HEK293 (cell line): ENCODE results near the gene SH3RF1.

Experiments used
- CTCF ChIA-PET: fragments of 350-600 bp; formaldehyde crosslinking; extraction: SDS; loops from one replicate; lab custom pipeline; 2021; ENCODE audit warnings: antibody characterized with exemption; lab: Yijun Ruan, JAX
- POLR2A ChIA-PET: fragments of 300-600 bp; formaldehyde crosslinking; extraction: SDS; loops from one replicate; lab custom pipeline; 2020; ENCODE audit warnings: antibody characterized with exemption, inconsistent platforms; lab: Yijun Ruan, JAX
- H3K27ac ChIP-seq: fragments of 200-500 bp; sonication (Bioruptor generic); 2 replicates; pipeline ENCODE4 v1.5.1; 2014; ENCODE audit warnings: low read depth, low read length, control low read depth, inconsistent platforms; ENCODE audit errors: extremely low read depth
- H3K36me3 ChIP-seq, 2 experiments: fragments of 200-500 bp in 1 of 2; sonication (Bioruptor generic) in 1 of 2; 1 replicate in 1 of 2; 2 replicates in 1 of 2; pipeline ENCODE4 v1.5.1; 2014 to 2017; ENCODE audit warnings: inconsistent platforms in 2 of 2, low read length in 2 of 2; ENCODE audit not compliant: control insufficient read depth in 2 of 2, insufficient read depth in 1 of 2
- H3K4me1 ChIP-seq: fragments of 200-500 bp; sonication (Bioruptor generic); 2 replicates; pipeline ENCODE4 v1.5.1; 2014; ENCODE audit warnings: mild to moderate bottlenecking, low read length, inconsistent platforms; ENCODE audit not compliant: control insufficient read depth, insufficient read depth
- H3K4me3 ChIP-seq: 2 replicates; pipeline ENCODE4 v1.5.1; 2011; ENCODE audit warnings: low read depth, mild to moderate bottlenecking, control low read depth, low read length, moderate library complexity
- H3K9me3 ChIP-seq: fragments of 200-500 bp; sonication (Bioruptor generic); 2 replicates; pipeline ENCODE4 v1.5.1; 2014; ENCODE audit warnings: low read depth, low read length, inconsistent platforms; ENCODE audit not compliant: control insufficient read depth, insufficient read depth
- BCL11B ChIP-seq: fragments of 450-650 bp; formaldehyde crosslinking; IDR thresholded peaks from 2 replicates; pipeline ENCODE4 v1.5.1; 2016; ENCODE audit warnings: low read depth, missing biosample characterization, missing genetic modification characterization
- FEZF1 ChIP-seq: fragments of 450-650 bp; formaldehyde crosslinking; IDR thresholded peaks from 2 replicates; pipeline ENCODE4 v1.5.1; 2016; ENCODE audit warnings: missing biosample characterization, missing genetic modification characterization
- HOXA7 ChIP-seq: sonication (generic); formaldehyde crosslinking; IDR thresholded peaks from 2 replicates; pipeline ENCODE4 v1.8.1; 2022; ENCODE audit warnings: missing genetic modification reagents, borderline replicate concordance
- HOXC10 ChIP-seq: sonication (generic); formaldehyde crosslinking; IDR thresholded peaks from 2 replicates; pipeline ENCODE4 v1.8.1; 2023; ENCODE audit warnings: mild to moderate bottlenecking, missing genetic modification reagents
- KLF7 ChIP-seq: fragments of 450-650 bp; formaldehyde crosslinking; IDR thresholded peaks from 2 replicates; pipeline ENCODE4 v1.5.1; 2016; ENCODE audit warnings: missing biosample characterization, missing genetic modification characterization, borderline replicate concordance
- OSR2 ChIP-seq: fragments of 450-650 bp; formaldehyde crosslinking; IDR thresholded peaks from 2 replicates; pipeline ENCODE4 v1.5.1; 2016; ENCODE audit warnings: missing biosample characterization, missing genetic modification characterization
- SALL2 ChIP-seq: fragments of 450-650 bp; formaldehyde crosslinking; IDR thresholded peaks from 2 replicates; pipeline ENCODE4 v1.5.0; 2017; ENCODE audit warnings: missing biosample characterization, mild to moderate bottlenecking, missing genetic modification characterization, borderline replicate concordance
- ZBTB20 ChIP-seq: fragments of 450-650 bp; formaldehyde crosslinking; IDR thresholded peaks from 2 replicates; pipeline ENCODE4 v1.5.1; 2016; ENCODE audit warnings: missing biosample characterization, missing genetic modification characterization
- ZFP41 ChIP-seq: fragments of 450-650 bp; formaldehyde crosslinking; IDR thresholded peaks from 2 replicates; pipeline ENCODE4 v1.5.1; 2016; ENCODE audit warnings: missing biosample characterization, missing genetic modification characterization, borderline replicate concordance
- ZNF169 ChIP-seq: fragments of 450-650 bp; formaldehyde crosslinking; IDR thresholded peaks from 2 replicates; pipeline ENCODE4 v1.5.1; 2016; ENCODE audit warnings: missing biosample characterization, missing genetic modification characterization
- ZNF211 ChIP-seq: fragments of 450-650 bp; formaldehyde crosslinking; IDR thresholded peaks from 2 replicates; pipeline ENCODE4 v1.5.1; 2016; ENCODE audit warnings: low read depth, missing biosample characterization, missing genetic modification characterization
- ZNF266 ChIP-seq: fragments of 450-650 bp; formaldehyde crosslinking; IDR thresholded peaks from 2 replicates; pipeline ENCODE4 v1.5.1; 2016; ENCODE audit warnings: missing biosample characterization, missing genetic modification characterization, low read depth
- ZNF311 ChIP-seq: fragments of 450-650 bp; formaldehyde crosslinking; IDR thresholded peaks from 2 replicates; pipeline ENCODE4 v1.5.1; 2017; ENCODE audit warnings: missing biosample characterization, missing genetic modification characterization, borderline replicate concordance
- ZNF324 ChIP-seq: fragments of 450-650 bp; formaldehyde crosslinking; IDR thresholded peaks from 2 replicates; pipeline ENCODE4 v1.5.1; 2016; ENCODE audit warnings: missing biosample characterization, missing genetic modification characterization
- ZNF366 ChIP-seq: fragments of 450-650 bp; formaldehyde crosslinking; conservative IDR thresholded peaks from 2 replicates; pipeline ENCODE4 v1.5.1; 2016; ENCODE audit warnings: missing biosample characterization, missing genetic modification characterization
- ZNF521 ChIP-seq: fragments of 450-650 bp; formaldehyde crosslinking; IDR thresholded peaks from 2 replicates; pipeline ENCODE4 v1.5.1; 2017; ENCODE audit warnings: missing biosample characterization, mild to moderate bottlenecking, missing genetic modification characterization
- ZNF596 ChIP-seq: fragments of 450-650 bp; IDR thresholded peaks from 2 replicates; pipeline ENCODE4 v1.5.0; 2018; ENCODE audit warnings: missing biosample characterization, mild to moderate bottlenecking, missing genetic modification characterization, moderate library complexity
- ZNF600 ChIP-seq: fragments of 450-650 bp; formaldehyde crosslinking; IDR thresholded peaks from 2 replicates; pipeline ENCODE4 v1.5.1; 2016; ENCODE audit warnings: missing biosample characterization, missing genetic modification characterization
- ZNF629 ChIP-seq: fragments of 450-650 bp; formaldehyde crosslinking; IDR thresholded peaks from 2 replicates; pipeline ENCODE4 v1.5.1; 2017; ENCODE audit warnings: missing biosample characterization, missing genetic modification characterization
- ZNF670 ChIP-seq: fragments of 450-650 bp; formaldehyde crosslinking; IDR thresholded peaks from 2 replicates; pipeline ENCODE4 v1.5.1; 2016; ENCODE audit warnings: missing biosample characterization, missing genetic modification characterization, low read depth
- ZNF747 ChIP-seq: fragments of 450-650 bp; formaldehyde crosslinking; IDR thresholded peaks from 2 replicates; pipeline ENCODE4 v1.5.1; 2016; ENCODE audit warnings: missing biosample characterization, missing genetic modification characterization
- ZNF76 ChIP-seq: fragments of 450-650 bp; formaldehyde crosslinking; IDR thresholded peaks from 2 replicates; pipeline ENCODE4; 2016; ENCODE audit warnings: low read depth, missing biosample characterization, missing genetic modification characterization, borderline replicate concordance
- ZSCAN16 ChIP-seq: fragments of 450-650 bp; formaldehyde crosslinking; IDR thresholded peaks from 2 replicates; pipeline ENCODE4 v1.5.1; 2016; ENCODE audit warnings: missing biosample characterization, missing genetic modification characterization
- ZSCAN23 ChIP-seq: fragments of 450-650 bp; formaldehyde crosslinking; IDR thresholded peaks from 2 replicates; pipeline ENCODE4 v1.5.1; 2016; ENCODE audit warnings: missing biosample characterization, missing genetic modification characterization
- ZSCAN30 ChIP-seq: fragments of 450-650 bp; IDR thresholded peaks from 2 replicates; pipeline ENCODE4 v1.5.1; 2018; ENCODE audit warnings: missing biosample characterization, mild to moderate bottlenecking, missing genetic modification characterization, moderate library complexity
- TF ChIP-seq, protein P1 (sequence below): fragments of 450-650 bp; formaldehyde crosslinking; IDR thresholded peaks from 2 replicates; pipeline ENCODE4 v1.5.1; 2017; ENCODE audit warnings: missing biosample characterization, missing genetic modification characterization
- TF ChIP-seq, protein P2 (sequence below): fragments of 450-650 bp; formaldehyde crosslinking; IDR thresholded peaks from 2 replicates; pipeline ENCODE4 v1.5.1; 2016; ENCODE audit warnings: missing biosample characterization, missing genetic modification characterization
- TF ChIP-seq, protein P3 (sequence below): fragments of 450-650 bp; formaldehyde crosslinking; IDR thresholded peaks from 2 replicates; pipeline ENCODE4 v1.5.1; 2017; ENCODE audit warnings: missing biosample characterization, missing genetic modification characterization
- TF ChIP-seq, protein P4 (sequence below): fragments of 450-650 bp; formaldehyde crosslinking; IDR thresholded peaks from 2 replicates; pipeline ENCODE4 v1.5.1; 2017; ENCODE audit warnings: missing biosample characterization, mild to moderate bottlenecking, missing genetic modification characterization, moderate library complexity

The SH3RF1 gene

DNA sequence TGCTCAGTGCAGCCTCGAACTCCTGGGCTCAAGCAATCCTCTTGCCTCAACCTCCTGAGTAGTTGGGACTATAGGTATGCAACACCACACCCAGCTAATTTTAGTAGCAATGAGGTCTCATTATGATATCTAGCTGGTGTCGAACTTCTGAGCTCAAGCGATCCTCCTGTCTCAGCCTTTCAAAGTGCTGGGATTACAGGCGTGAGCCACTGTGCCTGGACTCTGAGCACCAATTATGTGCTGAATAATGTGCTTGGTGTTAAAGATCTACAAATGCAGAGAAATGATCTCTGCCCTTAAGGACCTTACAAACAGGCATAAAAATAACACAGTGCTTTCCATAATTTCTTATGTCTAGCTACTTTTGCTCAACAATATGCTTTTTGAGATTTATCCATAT is 131.7 kb downstream of the SH3RF1 start:
- CTCF ChIA-PET, result interaction anchor here (1.3 kb wide), 1 partner anchor 112 kb away, joined by 3 read pairs; no protein-coding TSS in a partner anchor
- TF ChIP-seq ZNF670 (tag by site-specific recombination), result no peak
- TF ChIP-seq, protein P1, sequence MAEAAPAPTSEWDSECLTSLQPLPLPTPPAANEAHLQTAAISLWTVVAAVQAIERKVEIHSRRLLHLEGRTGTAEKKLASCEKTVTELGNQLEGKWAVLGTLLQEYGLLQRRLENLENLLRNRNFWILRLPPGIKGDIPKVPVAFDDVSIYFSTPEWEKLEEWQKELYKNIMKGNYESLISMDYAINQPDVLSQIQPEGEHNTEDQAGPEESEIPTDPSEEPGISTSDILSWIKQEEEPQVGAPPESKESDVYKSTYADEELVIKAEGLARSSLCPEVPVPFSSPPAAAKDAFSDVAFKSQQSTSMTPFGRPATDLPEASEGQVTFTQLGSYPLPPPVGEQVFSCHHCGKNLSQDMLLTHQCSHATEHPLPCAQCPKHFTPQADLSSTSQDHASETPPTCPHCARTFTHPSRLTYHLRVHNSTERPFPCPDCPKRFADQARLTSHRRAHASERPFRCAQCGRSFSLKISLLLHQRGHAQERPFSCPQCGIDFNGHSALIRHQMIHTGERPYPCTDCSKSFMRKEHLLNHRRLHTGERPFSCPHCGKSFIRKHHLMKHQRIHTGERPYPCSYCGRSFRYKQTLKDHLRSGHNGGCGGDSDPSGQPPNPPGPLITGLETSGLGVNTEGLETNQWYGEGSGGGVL (tag by site-specific recombination), result no peak
- TF ChIP-seq ZNF211, result no peak
- TF ChIP-seq ZNF747 (tag by site-specific recombination), result no peak
- TF ChIP-seq ZSCAN16 (tag by site-specific recombination), result no peak
- no peak for TF ChIP-seq OSR2 (tag by site-specific recombination)
- no peak for TF ChIP-seq ZNF600 (tag by site-specific recombination)
- TF ChIP-seq HOXC10 (CRISPR knock-in tag), result no peak
- TF ChIP-seq KLF7, result no peak
- no peak for TF ChIP-seq ZNF521 (tag by site-specific recombination)
- TF ChIP-seq ZSCAN30 (tag by site-specific recombination), result no peak
- TF ChIP-seq, protein P2, sequence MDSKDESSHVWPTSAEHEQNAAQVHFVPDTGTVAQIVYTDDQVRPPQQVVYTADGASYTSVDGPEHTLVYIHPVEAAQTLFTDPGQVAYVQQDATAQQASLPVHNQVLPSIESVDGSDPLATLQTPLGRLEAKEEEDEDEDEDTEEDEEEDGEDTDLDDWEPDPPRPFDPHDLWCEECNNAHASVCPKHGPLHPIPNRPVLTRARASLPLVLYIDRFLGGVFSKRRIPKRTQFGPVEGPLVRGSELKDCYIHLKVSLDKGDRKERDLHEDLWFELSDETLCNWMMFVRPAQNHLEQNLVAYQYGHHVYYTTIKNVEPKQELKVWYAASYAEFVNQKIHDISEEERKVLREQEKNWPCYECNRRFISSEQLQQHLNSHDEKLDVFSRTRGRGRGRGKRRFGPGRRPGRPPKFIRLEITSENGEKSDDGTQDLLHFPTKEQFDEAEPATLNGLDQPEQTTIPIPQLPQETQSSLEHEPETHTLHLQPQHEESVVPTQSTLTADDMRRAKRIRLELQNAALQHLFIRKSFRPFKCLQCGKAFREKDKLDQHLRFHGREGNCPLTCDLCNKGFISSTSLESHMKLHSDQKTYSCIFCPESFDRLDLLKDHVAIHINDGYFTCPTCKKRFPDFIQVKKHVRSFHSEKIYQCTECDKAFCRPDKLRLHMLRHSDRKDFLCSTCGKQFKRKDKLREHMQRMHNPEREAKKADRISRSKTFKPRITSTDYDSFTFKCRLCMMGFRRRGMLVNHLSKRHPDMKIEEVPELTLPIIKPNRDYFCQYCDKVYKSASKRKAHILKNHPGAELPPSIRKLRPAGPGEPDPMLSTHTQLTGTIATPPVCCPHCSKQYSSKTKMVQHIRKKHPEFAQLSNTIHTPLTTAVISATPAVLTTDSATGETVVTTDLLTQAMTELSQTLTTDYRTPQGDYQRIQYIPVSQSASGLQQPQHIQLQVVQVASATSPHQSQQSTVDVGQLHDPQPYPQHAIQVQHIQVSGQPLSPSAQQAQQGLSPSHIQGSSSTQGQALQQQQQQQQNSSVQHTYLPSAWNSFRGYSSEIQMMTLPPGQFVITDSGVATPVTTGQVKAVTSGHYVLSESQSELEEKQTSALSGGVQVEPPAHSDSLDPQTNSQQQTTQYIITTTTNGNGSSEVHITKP (tag by site-specific recombination), result no peak
- TF ChIP-seq HOXA7 (CRISPR knock-in tag), result no peak
- TF ChIP-seq, protein P3, sequence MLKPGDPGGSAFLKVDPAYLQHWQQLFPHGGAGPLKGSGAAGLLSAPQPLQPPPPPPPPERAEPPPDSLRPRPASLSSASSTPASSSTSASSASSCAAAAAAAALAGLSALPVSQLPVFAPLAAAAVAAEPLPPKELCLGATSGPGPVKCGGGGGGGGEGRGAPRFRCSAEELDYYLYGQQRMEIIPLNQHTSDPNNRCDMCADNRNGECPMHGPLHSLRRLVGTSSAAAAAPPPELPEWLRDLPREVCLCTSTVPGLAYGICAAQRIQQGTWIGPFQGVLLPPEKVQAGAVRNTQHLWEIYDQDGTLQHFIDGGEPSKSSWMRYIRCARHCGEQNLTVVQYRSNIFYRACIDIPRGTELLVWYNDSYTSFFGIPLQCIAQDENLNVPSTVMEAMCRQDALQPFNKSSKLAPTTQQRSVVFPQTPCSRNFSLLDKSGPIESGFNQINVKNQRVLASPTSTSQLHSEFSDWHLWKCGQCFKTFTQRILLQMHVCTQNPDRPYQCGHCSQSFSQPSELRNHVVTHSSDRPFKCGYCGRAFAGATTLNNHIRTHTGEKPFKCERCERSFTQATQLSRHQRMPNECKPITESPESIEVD (tag by site-specific recombination), result no peak
- no peak for TF ChIP-seq SALL2
- no peak for TF ChIP-seq ZNF311 (tag by site-specific recombination)
- TF ChIP-seq ZFP41 (tag by site-specific recombination), result no peak
- TF ChIP-seq, all 188 proteins: peak for 0

DNA sequence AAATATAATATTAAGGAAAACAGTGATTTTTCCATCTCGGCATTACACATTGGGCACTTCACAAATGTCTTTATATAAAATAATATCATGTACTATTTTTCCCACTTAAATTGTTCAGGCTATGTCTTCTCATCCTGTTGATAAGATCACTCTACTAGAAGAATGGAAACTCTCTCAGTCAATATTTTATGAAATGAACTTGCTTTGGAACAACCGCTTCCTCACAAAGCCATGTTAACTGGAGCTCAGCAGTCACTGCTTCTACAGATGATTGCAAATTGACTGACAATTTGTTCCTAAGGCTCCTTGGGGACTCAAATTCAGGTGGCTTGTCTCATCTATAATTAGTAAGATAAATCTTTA is 133.2 kb downstream of the SH3RF1 start:
- Histone ChIP-seq H3K4me3 (no peak overlapping the region), H3K4me1 (no peaks in the 10 kb centered on the region), H3K36me3 (peaks cover 0 to 35% of the 10 kb centered on the region in 2 experiments; a peak in 2 of 3 replicates), H3K9me3 (no peaks in the 10 kb centered on the region), H3K27ac (no peak overlapping the region)
- ChIA-PET CTCF (interaction anchor here (0.6 to 1.2 kb wide), 2 partner anchors 113 to 375 kb away, joined by 3 read pairs; no protein-coding TSS in a partner anchor), POLR2A (no interaction called here)
- no peak for TF ChIP-seq ZBTB20 (tag by site-specific recombination)
- no peak for TF ChIP-seq ZNF76 (tag by site-specific recombination)
- no peak for TF ChIP-seq ZSCAN23 (tag by site-specific recombination)
- no peak for TF ChIP-seq ZNF266
- TF ChIP-seq ZNF324 (tag by site-specific recombination), result no peak
- TF ChIP-seq ZNF629, result no peak
- TF ChIP-seq ZNF366 (tag by site-specific recombination), result no peak
- TF ChIP-seq ZNF169 (tag by site-specific recombination), result no peak
- TF ChIP-seq FEZF1 (tag by site-specific recombination), result no peak
- TF ChIP-seq, protein P4, sequence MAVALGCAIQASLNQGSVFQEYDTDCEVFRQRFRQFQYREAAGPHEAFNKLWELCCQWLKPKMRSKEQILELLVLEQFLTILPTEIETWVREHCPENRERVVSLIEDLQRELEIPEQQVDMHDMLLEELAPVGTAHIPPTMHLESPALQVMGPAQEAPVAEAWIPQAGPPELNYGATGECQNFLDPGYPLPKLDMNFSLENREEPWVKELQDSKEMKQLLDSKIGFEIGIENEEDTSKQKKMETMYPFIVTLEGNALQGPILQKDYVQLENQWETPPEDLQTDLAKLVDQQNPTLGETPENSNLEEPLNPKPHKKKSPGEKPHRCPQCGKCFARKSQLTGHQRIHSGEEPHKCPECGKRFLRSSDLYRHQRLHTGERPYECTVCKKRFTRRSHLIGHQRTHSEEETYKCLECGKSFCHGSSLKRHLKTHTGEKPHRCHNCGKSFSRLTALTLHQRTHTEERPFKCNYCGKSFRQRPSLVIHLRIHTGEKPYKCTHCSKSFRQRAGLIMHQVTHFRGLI (tag by site-specific recombination), result no peak
- no peak for TF ChIP-seq BCL11B (tag by site-specific recombination)
- no peak for TF ChIP-seq ZNF596

More for the DNA sequence above, 131.7 kb downstream of the SH3RF1 start:
- H3K9me3 ChIP-seq, result no peaks in the 10 kb centered on the region
- POLR2A ChIA-PET, result no interaction called here
- H3K27ac ChIP-seq, result no peak overlapping the region
- H3K36me3 ChIP-seq, result peaks cover 0 to 25% of the 10 kb centered on the region in 2 experiments; a peak in 1 of 3 replicates
- no peak overlapping the region for H3K4me3 ChIP-seq
- no peaks in the 10 kb centered on the region for H3K4me1 ChIP-seq
